H1 (cell line): ENCODE data around the gene CADM1. TPM values are rescaled to one million over a fixed set of nuclear protein-coding genes. Genes with fewer than 3 reads are reported as not detected.
A peak's percentile ranks its signal among the peaks of the same experiment; 100 is the strongest.

Source experiments
- CTCF ChIA-PET: fragments of 300-600 bp; sonication (Branson Sonifier 250); formaldehyde crosslinking; loops from one replicate; lab custom pipeline; 2021; ENCODE audit not compliant: partially characterized antibody; lab: Charles Lee
- POLR2A ChIA-PET: fragments of 300-600 bp; sonication (Branson Sonifier 250); formaldehyde crosslinking; loops from one replicate; lab custom pipeline; 2021; ENCODE audit warnings: inconsistent platforms; ENCODE audit not compliant: partially characterized antibody; lab: Charles Lee
- DNase-seq, 2 experiments: peaks; one replicate each; pipeline versions ENCODE4 v3.0.0 to v3.0.0-alpha.2; 2010 to 2022; ENCODE audit warnings: low spot score in 2 of 2, low read depth in 1 of 2, mixed read lengths in 1 of 2
- FAIRE-seq: peaks from 2 replicates; lab custom pipeline; 2011; peaks lifted over from hg19 to GRCh38; lab: Jason Lieb, UNC
- H2AFZ ChIP-seq: 2 replicates; pipeline ENCODE4 v1.8.1; 2012; ENCODE audit warnings: low read length, inconsistent platforms
- H2AK5ac ChIP-seq: 2 replicates; pipeline ENCODE4 v1.6.1; 2013; ENCODE audit warnings: low read depth, low read length
- H2BK120ac ChIP-seq: replicated peaks from 2 replicates; pipeline ENCODE3; 2013; ENCODE audit warnings: low read depth, low read length, inconsistent platforms
- H2BK12ac ChIP-seq: 2 replicates; pipeline ENCODE4 v1.6.1; 2013; ENCODE audit warnings: low read depth, low read length
- H2BK15ac ChIP-seq: 2 replicates; pipeline ENCODE4 v1.6.1; 2013; ENCODE audit warnings: low read length
- H2BK20ac ChIP-seq: 2 replicates; pipeline ENCODE4 v1.6.1; 2013; ENCODE audit warnings: low read length
- H2BK5ac ChIP-seq: 2 replicates; pipeline ENCODE4 v1.6.1; 2013; ENCODE audit warnings: low read depth, low read length
- H3K14ac ChIP-seq: 2 replicates; pipeline ENCODE4 v1.6.1; 2013; ENCODE audit warnings: inconsistent platforms; ENCODE audit not compliant: insufficient read length
- H3K18ac ChIP-seq: 2 replicates; pipeline ENCODE4 v1.6.1; 2013; ENCODE audit warnings: low read length; ENCODE audit errors: extremely low read depth
- H3K23ac ChIP-seq: 2 replicates; pipeline ENCODE4 v1.6.1; 2013; ENCODE audit warnings: inconsistent platforms; ENCODE audit not compliant: insufficient read length
- H3K23me2 ChIP-seq: 2 replicates; pipeline ENCODE4 v1.6.1; 2013; ENCODE audit warnings: low read depth, low read length
- H3K27ac ChIP-seq: 2 replicates; pipeline ENCODE4 v1.6.1; 2011; ENCODE audit warnings: low read depth, low read length, inconsistent platforms
- H3K27me3 ChIP-seq, 4 experiments: replicated peaks in 1 of 4; 1 replicate in 1 of 4; 2 replicates in 3 of 4; pipeline versions ENCODE4 v1.6.1 to v1.8.1; 2011 to 2013; ENCODE audit warnings: low read length in 3 of 4, mild to moderate bottlenecking in 3 of 4, inconsistent platforms in 2 of 4, mixed read lengths in 2 of 4, moderate library complexity in 1 of 4; ENCODE audit not compliant: control insufficient read depth in 3 of 4, insufficient read depth in 3 of 4; ENCODE audit errors: extremely low read depth in 1 of 4
- H3K36me3 ChIP-seq, 4 experiments: 2 replicates each; pipeline versions ENCODE4 v1.6.1 to v1.8.1; 2011 to 2013; ENCODE audit warnings: mild to moderate bottlenecking in 4 of 4, low read length in 3 of 4, moderate library complexity in 2 of 4, control low read depth in 1 of 4, inconsistent platforms in 1 of 4; ENCODE audit not compliant: insufficient read depth in 4 of 4, control insufficient read depth in 2 of 4
- H3K4ac ChIP-seq: replicated peaks from 2 replicates; pipeline ENCODE3; 2013; ENCODE audit warnings: low read length, low read depth, mixed read lengths, inconsistent platforms; ENCODE audit not compliant: insufficient read length
- H3K4me1 ChIP-seq, 4 experiments: replicated peaks in 1 of 4; 1 replicate in 1 of 4; 2 replicates in 3 of 4; pipeline versions ENCODE4 v1.6.1 to v1.8.1; 2011 to 2013; ENCODE audit warnings: low read length in 3 of 4, inconsistent platforms in 2 of 4, mixed read lengths in 1 of 4; ENCODE audit not compliant: insufficient read depth in 4 of 4, control insufficient read depth in 3 of 4
- H3K4me2 ChIP-seq, 2 experiments: 2 replicates each; pipeline versions ENCODE4 v1.6.1 to v1.8.1; 2011 to 2013; ENCODE audit warnings: low read depth in 2 of 2, low read length in 2 of 2, control low read depth in 1 of 2, inconsistent platforms in 1 of 2, mild to moderate bottlenecking in 1 of 2; ENCODE audit not compliant: insufficient read depth in 1 of 2
- H3K4me3 ChIP-seq, 4 experiments: fragments of 200-600, 300-600 bp in 1 of 4; sonication (generic), shearing (Covaris generic), sonication (Bioruptor Twin) in 1 of 4; 2 replicates each; pipeline versions ENCODE4 v1.5.1 to v1.8.1; 2011 to 2016; ENCODE audit warnings: low read length in 4 of 4, low read depth in 3 of 4, control low read depth in 2 of 4, inconsistent platforms in 2 of 4, mild to moderate bottlenecking in 2 of 4, mixed read lengths in 1 of 4, moderate library complexity in 1 of 4; ENCODE audit not compliant: insufficient read depth in 2 of 4; ENCODE audit errors: extremely low read depth in 1 of 4
- H3K56ac ChIP-seq: replicated peaks from 2 replicates; pipeline ENCODE3; 2013; ENCODE audit warnings: low read depth, mild to moderate bottlenecking, mixed read lengths, low read length, inconsistent platforms; ENCODE audit not compliant: insufficient read length
- H3K79me1 ChIP-seq: 2 replicates; pipeline ENCODE4 v1.6.1; 2013; ENCODE audit warnings: low read depth, low read length, control low read depth
- H3K79me2 ChIP-seq, 2 experiments: 2 replicates each; pipeline versions ENCODE4 v1.6.1 to v1.8.1; 2012 to 2013; ENCODE audit warnings: low read length in 2 of 2, mild to moderate bottlenecking in 2 of 2, inconsistent platforms in 1 of 2; ENCODE audit not compliant: insufficient read depth in 2 of 2, control insufficient read depth in 1 of 2
- H3K9ac ChIP-seq, 4 experiments: replicated peaks in 1 of 4; 1 replicate in 1 of 4; 2 replicates in 3 of 4; pipeline versions ENCODE4 v1.6.1 to v1.8.1; 2011 to 2013; ENCODE audit warnings: low read depth in 3 of 4, low read length in 3 of 4, control low read depth in 2 of 4, mild to moderate bottlenecking in 2 of 4, moderate library complexity in 2 of 4, inconsistent platforms in 1 of 4; ENCODE audit errors: extremely low read depth in 1 of 4
- H3K9me3 ChIP-seq, 2 experiments: 2 replicates each; pipeline versions ENCODE4 v1.6.1 to v1.8.1; 2012 to 2013; ENCODE audit warnings: mild to moderate bottlenecking in 2 of 2, moderate library complexity in 2 of 2, control low read depth in 1 of 2, inconsistent platforms in 1 of 2, low read depth in 1 of 2, low read length in 1 of 2, mixed read lengths in 1 of 2; ENCODE audit not compliant: insufficient read depth in 2 of 2
- H4K20me1 ChIP-seq, 2 experiments: replicated peaks in 1 of 2; 2 replicates each; pipeline versions ENCODE3 to v1.8.1; 2011 to 2013; ENCODE audit warnings: inconsistent platforms in 2 of 2, low read length in 2 of 2, mild to moderate bottlenecking in 1 of 2; ENCODE audit not compliant: insufficient read depth in 2 of 2, control insufficient read depth in 1 of 2
- H4K5ac ChIP-seq: 2 replicates; pipeline ENCODE4 v1.6.1; 2013; ENCODE audit warnings: low read length, low read depth, mixed read lengths, inconsistent platforms; ENCODE audit not compliant: insufficient read length
- H4K8ac ChIP-seq: 2 replicates; pipeline ENCODE4 v1.8.0; 2013; ENCODE audit warnings: mild to moderate bottlenecking, moderate library complexity, low read length, inconsistent platforms; ENCODE audit not compliant: insufficient read depth; ENCODE audit errors: extremely low read depth
- H4K91ac ChIP-seq: replicated peaks from 2 replicates; pipeline ENCODE3; 2013; ENCODE audit warnings: low read length, mixed read lengths, inconsistent platforms; ENCODE audit not compliant: insufficient read length
- CBX5 ChIP-seq: fragments of 300-800, 300-1000 bp; sonication (generic); IDR thresholded peaks from 2 replicates; pipeline ENCODE4 v1.7.1; 2016; ENCODE audit warnings: antibody characterized with exemption, low read length, low read depth
- CHD2 ChIP-seq: IDR thresholded peaks from 2 replicates; pipeline ENCODE4 v1.6.1; 2012; ENCODE audit warnings: low read length, improper control_type of control experiment
- EGR1 ChIP-seq: IDR thresholded peaks from 2 replicates; pipeline ENCODE4 v1.6.1; 2011; ENCODE audit warnings: low read depth, low read length, borderline replicate concordance
- GABPA ChIP-seq: IDR thresholded peaks from 2 replicates; pipeline ENCODE4 v1.6.1; 2011; ENCODE audit warnings: mild to moderate bottlenecking, low read length, moderate library complexity, borderline replicate concordance; ENCODE audit not compliant: insufficient read depth
- JUN ChIP-seq: IDR thresholded peaks from 2 replicates; pipeline ENCODE4 v1.6.1; 2011; ENCODE audit warnings: low read depth, mild to moderate bottlenecking, improper control_type of control experiment, low read length
- MAFK ChIP-seq: IDR thresholded peaks from 2 replicates; pipeline ENCODE4 v1.6.1; 2012; ENCODE audit warnings: low read depth, mild to moderate bottlenecking, improper control_type of control experiment, low read length
- RNF2 ChIP-seq: fragments of 200-900, 300-1000 bp; sonication (generic); IDR thresholded peaks from 2 replicates; pipeline ENCODE4 v1.7.1; 2016; ENCODE audit warnings: borderline replicate concordance, low read depth, mild to moderate bottlenecking, antibody characterized with exemption, low read length; ENCODE audit not compliant: poor library complexity, severe bottlenecking; ENCODE audit errors: missing control alignments
- WGBS, 2 experiments: shearing (Covaris generic) in 1 of 2; methylation state at CpG; one replicate each; pipeline versions ENCODE4 v1.1.6 to v1.1.7; 2013 to 2015; ENCODE audit warnings: low lambda C conversion rate in 2 of 2, mixed read lengths in 2 of 2, inconsistent platforms in 1 of 2, low coverage in 1 of 2, missing lambda C conversion rate in 1 of 2; ENCODE audit not compliant: insufficient replicate concordance in 2 of 2, insufficient coverage in 1 of 2, insufficient read length in 1 of 2; ENCODE audit errors: extremely low coverage in 1 of 2, missing lambda C conversion rate in 1 of 2; 5-methylcytosine and 5-hydroxymethylcytosine counted together
- polyA plus RNA-seq, 7 experiments: library from polyadenylated mRNA; depleted of rRNA in 3 of 7; stranded (reverse) in 5 of 7; unstranded in 2 of 7; fragments of >200 nt in 5 of 7; fragments of 200-250 nt in 2 of 7; gene quantifications; 1 replicate in 5 of 7; 2 replicates in 1 of 7; 4 replicates in 1 of 7; pipeline versions ENCODE4 v1.2.1 to v1.2.3, GENCODE V29; 2011 to 2013; ENCODE audit warnings: missing spikeins in 2 of 7, mixed read lengths in 2 of 7
- total RNA-seq: library from RNA; stranded (reverse); fragmentation: NEBNext Ultra II Directional; extraction: Animal tissue kit (Norgen Biotek cat#: 25700); gene quantifications from 2 replicates; pipeline ENCODE4 v1.2.1, GENCODE V29; 2021
- TF ChIP-seq, protein P1 (sequence below): IDR thresholded peaks from 2 replicates; pipeline ENCODE4 v1.6.1; 2011; ENCODE audit warnings: low read length, improper control_type of control experiment
- TF ChIP-seq, protein P2 (sequence below): IDR thresholded peaks from 2 replicates; pipeline ENCODE4 v1.6.1; 2011; ENCODE audit warnings: low read depth, mild to moderate bottlenecking, low read length; ENCODE audit not compliant: insufficient read depth

CADM1 gene
- total and polyA plus RNA-seq, 2 of the 8 experiments (the other 6 are each of a cell fraction or from before 2014, with no cell fraction given) = 8.3 to 25.3 TPM

DNA sequence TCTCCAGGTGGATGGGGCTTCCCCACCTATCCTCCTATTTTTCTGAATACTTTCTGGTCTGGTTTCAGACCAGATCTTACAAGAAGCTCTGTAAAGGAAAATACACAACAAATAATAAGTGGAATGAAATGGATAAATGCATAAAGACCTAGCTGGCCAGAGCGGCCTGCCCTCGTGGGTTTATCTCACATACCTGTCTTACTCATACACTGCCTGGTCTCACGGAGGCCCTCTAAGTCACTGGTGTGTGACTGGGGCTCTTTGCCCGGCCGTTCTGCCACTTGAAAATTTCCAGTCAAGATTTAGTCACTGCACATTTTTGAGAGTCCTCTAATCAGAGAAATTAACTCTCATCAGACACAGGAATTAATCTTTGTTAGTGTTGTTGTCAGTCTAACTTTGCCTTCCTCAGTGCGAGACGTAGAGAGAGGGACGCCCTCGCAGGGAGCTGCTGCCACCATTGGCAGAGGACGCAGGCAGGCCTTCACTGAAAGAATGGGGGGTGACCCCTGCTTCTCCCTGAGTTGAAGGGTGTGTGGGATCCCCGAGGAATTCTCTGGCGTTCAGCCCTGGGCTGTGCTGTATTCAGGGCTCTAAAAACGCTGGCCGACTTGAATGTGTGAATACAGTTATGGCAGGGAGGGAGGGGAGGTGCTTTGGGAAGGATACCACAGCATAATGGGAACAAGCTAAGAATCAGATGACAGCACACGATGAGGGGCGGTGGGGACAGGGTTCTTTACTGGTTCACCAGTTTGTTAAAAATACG is 46.3 kb upstream of the CADM1 start:
- Histone ChIP-seq H2BK5ac (peak overlapping the region; percentile 21; the same call in 1 of the 2 replicates), H3K9me3 (no peaks in the 10 kb centered on the region), H3K27ac (no peak overlapping the region), H4K8ac (no peak overlapping the region), H3K79me2 (no peaks in the 10 kb centered on the region), H2BK20ac (peak overlapping the region; percentile 17; the same call in 1 of the 2 replicates), H3K18ac (no peak overlapping the region; the same call in 1 of the 2 replicates), H4K20me1 (no peaks in the 10 kb centered on the region), H3K14ac (no peak overlapping the region), H3K4me1 (peaks cover 3 to 13% (median 10%) of the 10 kb centered on the region in 4 experiments), H2BK12ac (no peak overlapping the region), H4K5ac (no peak overlapping the region), H3K4me3 (no peak overlapping the region), H3K36me3 (no peaks in the 10 kb centered on the region), H2BK15ac (0 out of 2 replicates have a peak overlapping the region, but pooled peaks have one; percentile 49), H2AFZ (no peak overlapping the region), H3K4ac (peak overlapping the region; percentile 17), H3K56ac (no peak overlapping the region), H2AK5ac (0 out of 2 replicates have a peak overlapping the region, but pooled peaks have one; percentile 87), H3K79me1 (no peaks in the 10 kb centered on the region), H3K4me2 (no peak overlapping the region; a peak in 1 of 4 replicates), H4K91ac (peak overlapping the region; percentile 50), H3K23me2 (peaks cover 4% of the 10 kb centered on the region; the same call in 1 of the 2 replicates), H3K27me3 (no peaks in the 10 kb centered on the region), H3K9ac (no peak overlapping the region), H2BK120ac (no peak overlapping the region), H3K23ac (no peak overlapping the region)
- DNase-seq (no peak), FAIRE-seq (no peak)
- 81% methylated on average over 17 of the region's 17 CpGs; no CpG with 5 or more reads in 1 of the 2 experiments for WGBS, 2 experiments
- ChIA-PET CTCF (interaction anchor here (0.6 to 2.2 kb wide), 6 partner anchors 16 to 275 kb away, joined by 3 to 5 read pairs (median 5); no protein-coding TSS in a partner anchor), POLR2A (interaction anchor here (1.3 kb wide), 1 partner anchor 10 kb away, joined by 3 read pairs; no protein-coding TSS in a partner anchor)
- TF ChIP-seq GABPA = no peak
- TF ChIP-seq CBX5 = no peak
- no peak for TF ChIP-seq JUN
- TF ChIP-seq, protein P1, sequence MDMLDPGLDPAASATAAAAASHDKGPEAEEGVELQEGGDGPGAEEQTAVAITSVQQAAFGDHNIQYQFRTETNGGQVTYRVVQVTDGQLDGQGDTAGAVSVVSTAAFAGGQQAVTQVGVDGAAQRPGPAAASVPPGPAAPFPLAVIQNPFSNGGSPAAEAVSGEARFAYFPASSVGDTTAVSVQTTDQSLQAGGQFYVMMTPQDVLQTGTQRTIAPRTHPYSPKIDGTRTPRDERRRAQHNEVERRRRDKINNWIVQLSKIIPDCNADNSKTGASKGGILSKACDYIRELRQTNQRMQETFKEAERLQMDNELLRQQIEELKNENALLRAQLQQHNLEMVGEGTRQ = no peak
- TF ChIP-seq RNF2 = no peak
- TF ChIP-seq EGR1 = no peak
- TF ChIP-seq, protein P2, sequence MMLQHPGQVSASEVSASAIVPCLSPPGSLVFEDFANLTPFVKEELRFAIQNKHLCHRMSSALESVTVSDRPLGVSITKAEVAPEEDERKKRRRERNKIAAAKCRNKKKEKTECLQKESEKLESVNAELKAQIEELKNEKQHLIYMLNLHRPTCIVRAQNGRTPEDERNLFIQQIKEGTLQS = no peak
- no peak for TF ChIP-seq MAFK
- TF ChIP-seq CHD2 = no peak
